SK-N-SH treated with all-trans-retinoic acid at 6 μM for 48 hours (cell line): ENCODE data around the gene SEC22C.

Experiments
- ATAC-seq: fragments of 200-7000 bp; cut with Tn5 transposase; 3 replicates; pipeline ENCODE4 v1.9.1; 2020; ENCODE audit warnings: mild to moderate bottlenecking, moderate library complexity
- ARNTL ChIP-seq: fragments of 450-650 bp; formaldehyde crosslinking; IDR thresholded peaks from 2 replicates; pipeline ENCODE4 v1.5.0; 2020; ENCODE audit warnings: low read depth, mild to moderate bottlenecking, moderate library complexity, borderline replicate concordance
- CREB5 ChIP-seq: fragments of 250-450 bp; sonication (Bioruptor Pico); IDR thresholded peaks from 2 replicates; pipeline ENCODE4 v1.5.1; 2020; ENCODE audit warnings: low read depth, mild to moderate bottlenecking, moderate library complexity
- CSDC2 ChIP-seq: fragments of 250-450 bp; sonication (Bioruptor Pico); IDR thresholded peaks from 2 replicates; pipeline ENCODE4 v1.5.0; 2020; ENCODE audit warnings: mild to moderate bottlenecking, moderate library complexity
- CSRNP3 ChIP-seq: fragments of 250-450 bp; sonication (Bioruptor Pico); IDR thresholded peaks from 2 replicates; pipeline ENCODE4 v1.5.1; 2021; ENCODE audit warnings: mild to moderate bottlenecking, moderate library complexity
- ESRRG ChIP-seq: fragments of 250-450 bp; sonication (Bioruptor Pico); IDR thresholded peaks from 2 replicates; pipeline ENCODE4 v1.6.1; 2021; ENCODE audit warnings: mild to moderate bottlenecking
- GLIS3 ChIP-seq: fragments of 250-450 bp; sonication (Bioruptor Pico); IDR thresholded peaks from 2 replicates; pipeline ENCODE4 v1.5.0; 2020; ENCODE audit warnings: mild to moderate bottlenecking, moderate library complexity
- ISL1 ChIP-seq: fragments of 250-450 bp; sonication (Bioruptor Pico); IDR thresholded peaks from 2 replicates; pipeline ENCODE4 v2.1.2; 2022; ENCODE audit warnings: mild to moderate bottlenecking, moderate library complexity
- OSR1 ChIP-seq: fragments of 250-450 bp; sonication (Bioruptor Pico); IDR thresholded peaks from 2 replicates; pipeline ENCODE4 v1.8.0; 2022; ENCODE audit warnings: moderate library complexity, mild to moderate bottlenecking, inconsistent platforms
- PPARA ChIP-seq: fragments of 250-450 bp; sonication (Bioruptor Pico); IDR thresholded peaks from 2 replicates; pipeline ENCODE4 v1.5.0; 2020; ENCODE audit warnings: mild to moderate bottlenecking, borderline replicate concordance
- RARB ChIP-seq: fragments of 250-450 bp; sonication (Bioruptor Pico); IDR thresholded peaks from 2 replicates; pipeline ENCODE4 v1.8.0; 2021; ENCODE audit warnings: mild to moderate bottlenecking, moderate library complexity
- SNAI2 ChIP-seq: fragments of 250-450 bp; sonication (Bioruptor Pico); IDR thresholded peaks from 2 replicates; pipeline ENCODE4 v1.5.0; 2020; ENCODE audit warnings: mild to moderate bottlenecking, moderate library complexity
- TCF4 ChIP-seq: fragments of 250-450 bp; sonication (Bioruptor Pico); IDR thresholded peaks from 2 replicates; pipeline ENCODE4 v1.8.0; 2021; ENCODE audit warnings: mild to moderate bottlenecking, moderate library complexity, borderline replicate concordance
- TOX ChIP-seq: fragments of 250-450 bp; sonication (Bioruptor Pico); IDR thresholded peaks from 2 replicates; pipeline ENCODE4 v1.8.0; 2021; ENCODE audit warnings: mild to moderate bottlenecking, moderate library complexity, borderline replicate concordance
- TSHZ2 ChIP-seq: fragments of 250-450 bp; sonication (Bioruptor Pico); IDR thresholded peaks from 2 replicates; pipeline ENCODE4 v1.5.0; 2020; ENCODE audit warnings: mild to moderate bottlenecking, moderate library complexity
- ZC3H10 ChIP-seq: fragments of 250-450 bp; sonication (Bioruptor Pico); IDR thresholded peaks from 2 replicates; pipeline ENCODE4 v1.5.1; 2021; ENCODE audit warnings: mild to moderate bottlenecking, moderate library complexity
- ZFP3 ChIP-seq: fragments of 250-450 bp; sonication (Bioruptor Pico); IDR thresholded peaks from 2 replicates; pipeline ENCODE4 v1.5.0; 2020; ENCODE audit warnings: mild to moderate bottlenecking, moderate library complexity
- ZFP30 ChIP-seq: fragments of 450-650 bp; formaldehyde crosslinking; IDR thresholded peaks from 2 replicates; pipeline ENCODE4 v1.5.0; 2022; ENCODE audit warnings: mild to moderate bottlenecking, moderate library complexity
- ZNF8 ChIP-seq: fragments of 450-650 bp; formaldehyde crosslinking; IDR thresholded peaks from 2 replicates; pipeline ENCODE4 v1.5.0; 2020; ENCODE audit warnings: mild to moderate bottlenecking, moderate library complexity
- TF ChIP-seq, protein P1 (sequence below): fragments of 250-450 bp; sonication (Bioruptor Pico); IDR thresholded peaks from 2 replicates; pipeline ENCODE4 v1.8.0; 2021; ENCODE audit warnings: low read depth, mild to moderate bottlenecking, moderate library complexity, borderline replicate concordance
- TF ChIP-seq, protein P2 (sequence below): fragments of 250-450 bp; sonication (Bioruptor Pico); IDR thresholded peaks from 2 replicates; pipeline ENCODE4 v1.8.0; 2020; ENCODE audit warnings: mild to moderate bottlenecking, moderate library complexity, borderline replicate concordance

Gene SEC22C

GRCh38 chr3:42508562-42508961 lies 73.2 kb downstream of the SEC22C start:
- TF ChIP-seq ARNTL (CRISPR knock-in tag) = no peak
- no peak for TF ChIP-seq TOX (CRISPR knock-in tag)
- ATAC-seq = no peak

DNA sequence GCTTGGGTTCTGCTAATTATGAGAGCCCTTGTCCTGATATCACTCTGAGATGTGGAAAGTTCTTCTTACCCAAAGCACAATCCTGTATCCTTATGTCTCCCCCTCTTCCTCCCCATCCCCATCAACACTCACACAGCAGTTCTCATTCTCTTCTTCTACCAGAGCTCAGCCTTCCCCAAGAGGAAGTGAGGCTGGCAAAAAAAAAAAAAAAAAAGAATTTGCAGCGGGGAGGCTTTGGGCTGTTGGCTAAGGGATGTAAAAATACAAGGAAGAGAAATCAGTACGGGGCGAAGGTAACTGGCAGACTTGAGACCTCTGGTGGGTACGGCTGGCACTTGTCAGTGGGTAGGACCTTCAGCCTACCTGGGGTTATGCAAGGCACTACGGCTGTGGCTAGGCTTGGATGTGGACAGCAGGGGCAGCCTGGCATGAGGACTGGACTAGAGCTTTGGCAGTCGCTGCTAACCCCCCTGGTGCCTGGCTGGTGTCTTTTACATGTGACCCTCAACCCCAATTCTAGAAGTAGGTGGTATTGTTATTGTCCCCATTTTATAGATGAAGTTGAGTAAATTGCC lies 73.9 kb downstream of the SEC22C start:
- no peak for ATAC-seq

GRCh38 chr3:42507252-42507651 lies 74.5 kb downstream of the SEC22C start:
- ATAC-seq = no peak
- TF ChIP-seq PPARA (no peak), TSHZ2 (CRISPR knock-in tag) (no peak), CSDC2 (CRISPR knock-in tag) (no peak), ESRRG (CRISPR knock-in tag) (no peak), ZFP3 (CRISPR knock-in tag) (no peak), ZFP30 (no peak), RARB (no peak), ZC3H10 (CRISPR knock-in tag) (no peak), GLIS3 (CRISPR knock-in tag) (no peak)

More for the DNA sequence above, 73.9 kb downstream of the SEC22C start:
- no peak for TF ChIP-seq TOX (CRISPR knock-in tag)
- no peak for TF ChIP-seq ZFP30
- TF ChIP-seq ARNTL (CRISPR knock-in tag) = no peak
- no peak for TF ChIP-seq ZNF8 (CRISPR knock-in tag)
- TF ChIP-seq CSDC2 (CRISPR knock-in tag) = no peak
- TF ChIP-seq RARB = no peak
- TF ChIP-seq OSR1 = no peak
- no peak for TF ChIP-seq ISL1 (CRISPR knock-in tag)
- TF ChIP-seq SNAI2 (CRISPR knock-in tag) = no peak
- no peak for TF ChIP-seq TSHZ2 (CRISPR knock-in tag)
- no peak for TF ChIP-seq CREB5 (CRISPR knock-in tag)
- no peak for TF ChIP-seq CSRNP3
- TF ChIP-seq TCF4 (CRISPR knock-in tag) = no peak
- no peak for TF ChIP-seq ZC3H10 (CRISPR knock-in tag)
- TF ChIP-seq, protein P1, sequence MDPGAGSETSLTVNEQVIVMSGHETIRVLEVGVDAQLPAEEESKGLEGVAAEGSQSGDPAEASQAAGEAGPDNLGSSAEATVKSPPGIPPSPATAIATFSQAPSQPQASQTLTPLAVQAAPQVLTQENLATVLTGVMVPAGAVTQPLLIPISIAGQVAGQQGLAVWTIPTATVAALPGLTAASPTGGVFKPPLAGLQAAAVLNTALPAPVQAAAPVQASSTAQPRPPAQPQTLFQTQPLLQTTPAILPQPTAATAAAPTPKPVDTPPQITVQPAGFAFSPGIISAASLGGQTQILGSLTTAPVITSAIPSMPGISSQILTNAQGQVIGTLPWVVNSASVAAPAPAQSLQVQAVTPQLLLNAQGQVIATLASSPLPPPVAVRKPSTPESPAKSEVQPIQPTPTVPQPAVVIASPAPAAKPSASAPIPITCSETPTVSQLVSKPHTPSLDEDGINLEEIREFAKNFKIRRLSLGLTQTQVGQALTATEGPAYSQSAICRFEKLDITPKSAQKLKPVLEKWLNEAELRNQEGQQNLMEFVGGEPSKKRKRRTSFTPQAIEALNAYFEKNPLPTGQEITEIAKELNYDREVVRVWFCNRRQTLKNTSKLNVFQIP (CRISPR knock-in tag) = no peak
- TF ChIP-seq, protein P2, sequence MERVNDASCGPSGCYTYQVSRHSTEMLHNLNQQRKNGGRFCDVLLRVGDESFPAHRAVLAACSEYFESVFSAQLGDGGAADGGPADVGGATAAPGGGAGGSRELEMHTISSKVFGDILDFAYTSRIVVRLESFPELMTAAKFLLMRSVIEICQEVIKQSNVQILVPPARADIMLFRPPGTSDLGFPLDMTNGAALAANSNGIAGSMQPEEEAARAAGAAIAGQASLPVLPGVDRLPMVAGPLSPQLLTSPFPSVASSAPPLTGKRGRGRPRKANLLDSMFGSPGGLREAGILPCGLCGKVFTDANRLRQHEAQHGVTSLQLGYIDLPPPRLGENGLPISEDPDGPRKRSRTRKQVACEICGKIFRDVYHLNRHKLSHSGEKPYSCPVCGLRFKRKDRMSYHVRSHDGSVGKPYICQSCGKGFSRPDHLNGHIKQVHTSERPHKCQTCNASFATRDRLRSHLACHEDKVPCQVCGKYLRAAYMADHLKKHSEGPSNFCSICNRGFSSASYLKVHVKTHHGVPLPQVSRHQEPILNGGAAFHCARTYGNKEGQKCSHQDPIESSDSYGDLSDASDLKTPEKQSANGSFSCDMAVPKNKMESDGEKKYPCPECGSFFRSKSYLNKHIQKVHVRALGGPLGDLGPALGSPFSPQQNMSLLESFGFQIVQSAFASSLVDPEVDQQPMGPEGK (CRISPR knock-in tag) = no peak
- TF ChIP-seq, all 23 proteins: peak for 0
